Stimulated activated CD8-positive, alpha-beta memory T cell treated with anti-CD3 and anti-CD28 coated beads, Interleukin-7, amount 100 ng/mL, for 4 hours (primary cell): ENCODE data around the gene GPATCH4.
"Not testable (repeated sequence)": the region's sequence is repeated elsewhere in the genome, so short reads cannot be mapped to it uniquely, and the experiment has no call there.

ENCODE experiments used
- DNase-seq, 2 donors: peaks; one replicate each; pipeline ENCODE4 v3.0.0-alpha.2; 2020; ENCODE audit warnings: low read depth in 2 of 2

Gene GPATCH4

DNA sequence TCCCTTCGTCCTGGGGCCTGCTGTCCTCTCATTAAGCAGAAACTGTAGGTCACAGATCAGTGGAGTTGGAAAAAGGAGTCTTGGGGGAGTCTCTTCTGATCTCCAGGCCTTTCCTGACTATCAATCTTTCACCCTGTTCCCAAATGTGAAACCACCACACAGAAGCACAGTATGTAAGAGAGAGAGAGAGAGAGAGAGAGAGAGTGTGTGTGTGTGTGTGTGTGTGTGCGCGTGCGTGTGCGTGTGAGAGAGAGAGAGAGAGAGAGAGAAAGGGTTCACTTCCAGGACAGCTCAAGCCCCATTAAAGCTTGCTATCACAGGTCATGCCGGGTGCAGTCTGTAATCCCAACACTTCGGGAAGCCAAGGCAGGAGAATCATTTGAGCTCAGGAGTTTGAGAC, 23.2 kb downstream of the GPATCH4 start:
- DNase-seq = no peak

DNA sequence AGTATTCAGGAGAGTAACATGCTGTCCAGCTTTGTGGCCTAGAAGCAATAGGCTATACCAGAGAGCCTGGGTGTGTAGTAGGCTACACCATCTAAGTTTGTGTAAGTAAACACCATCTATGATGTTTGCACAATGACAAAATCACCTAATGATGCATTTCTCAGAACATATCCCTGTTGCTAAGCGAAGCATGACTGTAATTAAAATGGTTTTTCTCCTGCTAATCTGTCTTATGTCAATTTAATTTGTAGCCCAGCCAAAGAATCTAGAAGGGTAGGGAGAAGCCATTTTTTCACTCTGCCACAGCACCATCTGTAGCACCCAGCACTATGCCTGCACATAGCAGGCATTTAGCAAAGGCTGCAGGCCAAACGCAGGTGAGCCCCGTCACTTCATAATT, 23.7 kb downstream of the GPATCH4 start:
- no peak for DNase-seq

DNA sequence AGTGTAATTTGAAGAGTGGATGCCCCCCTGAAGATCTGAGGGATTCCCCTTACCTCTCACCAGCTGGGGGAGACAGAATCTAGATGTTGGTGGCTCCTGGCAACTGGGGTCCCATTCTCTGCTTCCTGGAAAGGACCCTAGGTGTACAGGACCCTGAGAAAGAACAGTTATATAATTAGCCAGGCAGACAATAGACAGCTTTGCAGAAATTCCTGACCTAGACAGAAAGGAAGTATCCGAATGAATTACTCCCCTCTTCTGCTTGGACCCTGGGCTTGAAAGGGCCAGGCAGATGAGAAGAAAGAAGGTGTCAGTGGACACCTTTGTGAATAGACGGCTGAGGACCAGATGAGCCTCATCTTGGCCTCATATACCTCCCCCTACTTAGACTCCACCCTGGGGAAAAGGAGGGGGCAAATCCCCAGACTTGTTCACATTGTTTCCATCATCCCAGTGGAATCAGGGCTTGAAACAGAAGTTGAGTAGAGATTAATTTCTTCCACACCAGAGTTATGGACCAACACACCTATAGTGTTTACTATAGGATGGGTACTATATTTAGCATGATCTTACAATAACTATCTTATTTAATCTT, 27.1 kb downstream of the GPATCH4 start:
- no peak for DNase-seq

DNA sequence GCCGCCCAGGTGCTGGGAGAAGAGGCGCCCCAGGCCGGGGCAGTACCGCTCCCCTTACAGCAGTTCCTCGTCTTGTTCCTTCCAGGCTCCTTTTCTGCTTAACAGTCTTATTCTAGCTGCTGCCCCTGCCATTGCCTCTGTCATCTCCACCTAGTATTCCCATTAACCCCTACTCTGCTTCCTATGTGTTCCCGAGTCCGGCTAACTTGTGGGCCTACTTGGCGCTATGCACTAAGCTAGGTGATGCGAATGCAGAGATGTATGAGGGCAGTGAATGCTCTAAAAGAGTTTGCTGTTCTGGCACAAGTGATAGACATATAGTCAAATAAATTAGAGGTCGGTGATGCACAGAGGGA, 28.6 kb downstream of the GPATCH4 start:
- DNase-seq = no peak

DNA sequence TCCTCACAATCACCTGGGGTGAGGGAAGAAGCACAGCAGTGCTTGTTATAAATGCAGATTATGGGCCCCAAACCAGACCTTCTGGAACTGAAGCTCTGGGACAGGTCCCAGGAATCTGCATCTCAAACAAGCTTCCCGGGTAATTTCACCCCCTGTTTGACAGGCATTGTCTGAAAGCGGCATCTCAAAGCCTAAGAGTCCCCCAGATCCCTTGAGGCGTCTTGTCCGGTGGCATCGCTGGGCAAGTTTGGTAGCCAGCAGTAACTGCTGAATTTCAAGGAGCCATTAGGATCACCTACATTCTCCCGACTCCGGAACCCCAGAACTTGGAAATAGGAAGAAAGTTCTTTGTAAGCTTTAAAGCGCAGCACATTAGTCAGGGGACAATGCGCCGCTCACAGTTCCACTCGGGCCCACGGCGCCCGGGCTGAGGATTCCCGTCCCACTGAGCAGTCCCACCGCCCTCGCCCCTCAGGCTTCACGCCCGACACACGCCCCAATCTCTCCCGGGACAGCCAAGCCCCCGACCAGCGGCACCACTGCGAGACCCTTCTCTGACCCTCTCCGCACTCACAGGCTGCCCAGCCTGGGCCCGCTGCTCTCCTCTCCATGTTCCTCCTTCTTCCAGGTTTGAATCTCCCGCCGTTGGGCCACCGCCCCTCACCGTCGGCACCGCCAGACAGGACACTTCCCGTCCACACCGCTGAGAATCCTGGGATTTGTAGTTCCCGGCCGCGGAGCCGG, 29.2 kb downstream of the GPATCH4 start, which contains the start of gene IQGAP3:
TSS of gene IQGAP3 (minus strand) at position 647 of the 744 bp plus-strand sequence. CDS start at position 611, 36 bp downstream.
- peak; percentile 31 to 54 for DNase-seq

DNA sequence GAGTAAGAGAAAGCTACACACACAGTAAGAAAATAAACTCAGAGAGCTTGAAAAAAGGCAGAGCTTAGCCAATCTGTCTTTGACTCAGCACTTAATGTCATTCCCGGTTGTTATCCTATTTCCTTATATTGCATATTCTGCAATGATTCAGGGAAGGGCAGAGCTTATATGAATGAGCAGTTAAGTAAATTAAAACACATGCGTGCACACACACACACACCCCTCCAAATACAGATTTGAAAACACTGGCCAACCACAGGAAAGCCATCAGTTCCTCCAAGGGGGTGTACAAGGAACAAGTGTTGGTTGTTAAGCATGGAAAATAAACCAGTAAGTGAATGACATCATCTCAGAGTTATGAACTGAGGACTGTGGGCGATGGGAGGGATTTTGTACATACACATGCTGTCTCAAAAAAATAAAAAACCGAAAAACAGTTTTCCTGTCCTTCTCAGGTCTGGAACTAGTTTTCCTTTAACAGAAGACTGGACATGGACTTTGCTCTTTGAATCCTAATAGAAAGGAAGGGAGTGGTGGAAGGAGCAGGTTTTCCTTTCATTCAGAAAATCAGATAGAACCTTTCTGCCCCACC, 29.9 kb downstream of the GPATCH4 start:
- DNase-seq = no peak

DNA sequence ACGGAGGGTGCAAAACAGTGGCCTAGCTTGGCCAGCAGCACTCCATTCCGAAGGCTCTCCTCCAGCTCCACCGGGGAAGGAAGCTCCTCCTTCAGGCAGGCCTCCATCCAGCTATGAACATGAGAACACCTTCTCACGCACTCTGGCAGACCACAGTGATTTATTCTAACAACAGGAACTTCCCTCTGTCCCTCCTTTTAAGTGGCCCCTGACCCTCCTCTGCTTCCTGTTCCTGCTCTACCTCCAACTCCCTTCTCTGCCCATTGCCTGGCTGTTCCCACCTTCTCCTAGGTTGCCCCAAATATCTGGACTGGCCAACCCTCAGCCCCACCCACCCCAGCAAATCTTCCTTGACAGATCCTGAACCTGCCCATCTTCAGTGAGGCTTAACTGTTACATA, 34.8 kb downstream of the GPATCH4 start:
- DNase-seq = no peak

DNA sequence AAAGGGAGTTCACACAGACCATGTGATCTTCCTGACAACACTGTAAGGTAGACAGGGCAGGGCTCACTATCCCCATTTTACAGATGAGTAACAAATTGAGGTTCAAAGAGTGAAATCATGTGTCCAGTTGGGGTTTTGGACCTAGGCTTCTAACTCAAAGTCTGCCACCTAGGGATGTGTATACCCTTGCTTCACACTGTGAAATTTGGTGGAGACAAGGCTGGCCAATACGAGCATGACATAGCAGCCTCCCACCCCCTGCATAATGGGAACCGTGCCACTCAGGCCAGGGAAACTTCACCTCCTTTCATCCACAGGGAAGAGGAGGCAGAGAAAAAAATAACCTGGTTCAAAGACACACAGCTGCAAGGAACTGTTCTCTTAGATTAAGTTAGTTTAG, 35.8 kb downstream of the GPATCH4 start:
- no peak for DNase-seq

DNA sequence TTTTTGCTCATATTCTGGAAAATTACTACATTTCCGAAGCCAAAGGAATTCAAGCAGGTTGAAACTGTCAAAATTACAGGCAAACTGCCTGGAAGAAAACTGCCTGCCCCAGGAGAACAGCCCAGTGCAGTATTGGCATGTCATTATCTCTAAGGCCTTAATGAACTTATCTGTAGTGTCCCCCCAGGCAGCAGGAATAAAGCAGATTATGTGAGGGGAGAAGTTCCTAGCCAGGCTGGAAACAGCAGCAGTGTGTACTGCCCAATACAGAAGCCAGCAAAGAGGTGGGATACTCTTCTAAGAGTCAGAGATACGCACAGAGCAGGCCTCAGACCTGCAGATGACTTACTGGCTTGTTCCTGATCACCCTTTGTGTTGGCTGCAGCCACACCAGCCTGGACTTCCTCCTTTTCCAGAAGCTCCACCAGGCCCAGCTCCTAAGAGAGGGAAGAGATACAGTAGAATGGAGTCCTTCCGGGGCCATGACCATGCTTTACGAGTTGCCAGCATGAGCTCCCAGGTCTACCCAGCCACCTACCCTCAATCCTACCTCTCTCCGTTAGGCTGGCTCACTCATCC, 40.6 kb downstream of the GPATCH4 start:
- no peak for DNase-seq

DNA sequence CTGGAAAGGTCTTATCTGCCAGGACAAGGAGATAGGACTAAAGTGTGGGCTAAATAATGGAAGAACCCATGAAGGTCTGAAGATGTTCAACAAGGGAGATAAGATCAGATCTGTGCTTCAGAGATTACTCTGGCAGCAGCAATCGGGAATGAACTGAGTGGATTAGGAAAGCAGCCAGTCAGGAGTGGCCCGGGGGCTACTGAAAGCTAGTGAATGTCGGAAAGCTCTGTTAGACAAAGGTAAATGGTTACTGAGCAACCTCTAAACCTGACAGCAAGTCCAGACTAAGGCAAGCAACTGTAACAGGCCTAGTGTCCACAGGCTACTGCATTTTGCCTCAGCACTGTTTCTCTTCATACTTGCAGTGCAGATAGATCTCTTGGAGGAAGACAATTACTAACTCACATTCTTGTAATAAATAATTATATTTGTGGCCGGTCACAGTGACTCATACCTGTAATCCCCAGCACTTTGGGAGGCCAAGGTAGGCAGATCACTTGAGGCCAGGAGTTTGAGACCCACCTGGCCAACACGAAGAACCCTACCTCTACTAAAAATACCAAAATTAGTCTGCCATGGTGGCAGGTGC, 41.4 kb downstream of the GPATCH4 start:
- no peak for DNase-seq

DNA sequence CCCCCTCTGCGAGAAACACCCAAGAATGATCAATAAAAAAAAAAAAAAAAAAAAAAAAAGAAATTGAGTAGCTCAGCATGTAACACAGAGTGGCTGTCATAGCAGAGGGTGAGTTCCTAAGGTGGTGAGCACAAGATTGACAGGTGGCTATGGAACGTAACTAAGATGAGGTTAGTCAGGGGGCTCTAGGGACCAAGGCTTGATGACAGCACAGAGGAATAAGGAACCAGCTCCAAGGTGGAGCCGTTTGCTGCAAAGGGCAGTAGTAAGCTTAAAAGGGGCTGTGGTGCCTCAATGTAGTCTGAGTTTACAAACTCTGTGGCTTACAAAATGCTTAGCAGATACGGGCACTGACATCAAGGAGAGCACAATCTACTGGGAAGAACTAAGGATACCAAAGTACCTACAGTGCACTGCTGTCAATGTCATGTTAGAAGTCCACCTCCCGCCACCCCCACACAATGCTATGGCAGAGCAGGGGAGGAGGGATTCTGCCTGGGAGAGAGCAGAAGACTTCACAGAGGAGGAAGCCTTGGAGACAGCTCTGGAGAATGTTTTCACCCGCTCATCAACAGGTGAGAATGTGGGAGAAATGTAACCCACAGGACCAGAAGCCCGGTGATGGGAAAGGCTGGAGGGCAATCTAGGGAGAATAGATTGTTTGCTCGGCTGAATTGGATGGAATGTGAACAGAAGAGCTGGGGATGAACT, 42.0 kb downstream of the GPATCH4 start:
- DNase-seq = no peak

DNA sequence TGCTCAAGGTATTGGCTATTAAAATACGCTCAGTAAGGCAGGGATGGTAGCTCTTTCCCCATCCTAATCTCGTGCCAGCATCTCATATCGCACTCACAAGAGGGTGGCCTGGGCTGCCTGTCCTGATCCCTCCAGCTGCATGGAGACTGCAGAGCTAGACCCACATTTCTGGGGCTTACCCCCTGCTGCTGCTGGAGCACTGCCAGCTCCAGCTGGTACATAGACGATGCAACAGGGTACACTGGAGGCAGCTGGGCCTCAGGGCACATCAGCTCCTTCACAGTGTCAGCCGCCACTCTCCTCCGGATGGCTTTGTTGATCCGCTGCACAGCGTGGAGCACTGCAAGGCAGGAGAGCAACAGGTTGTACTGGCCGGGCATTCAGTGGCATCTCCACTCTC, 44.9 kb downstream of the GPATCH4 start:
- DNase-seq = no peak

DNA sequence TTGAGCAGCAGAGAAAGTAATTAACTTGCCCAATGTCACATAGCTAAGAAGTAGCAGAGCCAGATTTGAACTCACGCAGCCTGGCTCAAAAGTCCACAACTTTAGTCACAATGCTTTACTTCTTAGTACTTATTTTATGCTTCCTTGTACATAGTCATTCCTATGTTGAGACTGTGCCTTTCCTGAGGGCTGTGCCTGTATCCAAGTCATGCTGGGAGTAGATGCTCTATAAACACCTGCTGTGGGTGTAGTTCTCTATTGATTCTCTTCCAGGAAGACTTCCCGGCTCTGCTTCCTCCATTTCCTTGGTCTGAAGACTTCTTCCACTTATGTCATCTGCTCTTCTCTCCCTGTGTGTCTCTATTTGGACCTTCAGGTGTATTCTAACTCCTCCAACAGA, 45.6 kb downstream of the GPATCH4 start:
- DNase-seq = no peak

DNA sequence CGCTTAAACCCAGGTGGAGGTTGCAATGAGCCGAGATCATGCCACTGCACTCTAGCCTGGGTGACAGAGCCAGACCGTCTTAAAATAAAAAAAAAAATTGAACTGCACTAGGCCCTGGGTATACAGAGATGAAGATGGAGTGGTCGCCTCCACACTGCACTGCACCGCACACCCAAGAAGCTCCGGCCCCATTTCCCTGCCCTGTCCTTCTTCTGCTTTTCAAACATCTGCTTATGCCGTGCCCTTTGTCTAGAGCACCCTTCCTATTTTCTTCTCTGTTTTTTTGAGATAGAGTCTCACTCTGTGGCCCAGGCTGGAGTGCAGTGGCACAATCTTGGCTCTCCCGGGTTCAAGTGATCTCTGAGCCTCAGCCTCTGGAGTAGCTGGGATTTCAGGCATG, 46.3 kb downstream of the GPATCH4 start:
- no peak for DNase-seq

DNA sequence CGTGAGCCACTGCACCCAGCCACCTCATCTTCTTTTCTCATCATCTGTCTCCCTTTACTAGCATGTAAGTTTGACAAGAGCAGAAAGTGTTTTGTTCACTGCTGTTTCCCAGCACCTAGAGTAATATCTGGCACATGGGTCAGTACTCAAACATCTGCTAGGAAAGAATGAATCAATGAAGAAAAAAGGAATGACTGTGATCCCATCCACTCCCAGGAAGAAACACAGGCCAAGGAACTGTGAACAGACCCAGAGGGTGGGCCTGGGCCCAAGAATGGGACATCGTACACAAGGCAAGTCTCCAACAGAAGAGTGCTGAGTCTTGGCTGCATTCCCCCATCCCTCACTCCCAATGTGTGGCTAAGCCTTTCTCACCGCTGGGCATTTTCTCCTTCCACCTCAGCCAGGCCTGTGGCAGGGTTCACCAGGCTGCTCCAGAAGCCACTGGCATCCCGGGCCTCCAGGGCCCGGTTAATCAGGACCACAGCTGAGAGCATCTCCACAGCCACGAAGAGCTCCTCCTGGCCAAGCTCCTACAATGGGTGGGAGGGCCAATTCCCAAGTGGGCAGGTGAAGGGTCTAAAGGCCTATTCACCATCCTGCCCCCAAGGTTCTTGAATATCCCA, 47.3 kb downstream of the GPATCH4 start:
- no peak for DNase-seq

DNA sequence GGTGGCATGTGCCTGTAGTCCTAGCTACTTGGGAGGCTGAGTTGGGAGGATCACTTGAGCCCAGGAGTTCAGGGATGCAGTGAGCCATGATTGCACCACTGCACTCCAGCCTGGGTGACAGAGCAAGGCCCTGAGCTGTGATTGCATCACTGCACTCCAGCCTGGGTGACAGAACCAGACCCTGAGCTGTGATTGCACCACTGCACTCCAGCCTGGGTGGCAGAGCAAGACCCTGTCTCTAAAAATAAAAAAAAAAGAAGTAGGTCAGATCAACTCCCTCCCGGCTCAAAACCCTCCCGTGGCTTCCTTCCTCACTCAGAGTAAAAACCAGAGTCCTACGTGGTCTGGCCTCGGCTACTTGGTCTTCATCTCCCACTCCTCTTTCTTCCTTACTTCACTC, 48.3 kb downstream of the GPATCH4 start:
- not testable (repeated sequence) for DNase-seq

DNA sequence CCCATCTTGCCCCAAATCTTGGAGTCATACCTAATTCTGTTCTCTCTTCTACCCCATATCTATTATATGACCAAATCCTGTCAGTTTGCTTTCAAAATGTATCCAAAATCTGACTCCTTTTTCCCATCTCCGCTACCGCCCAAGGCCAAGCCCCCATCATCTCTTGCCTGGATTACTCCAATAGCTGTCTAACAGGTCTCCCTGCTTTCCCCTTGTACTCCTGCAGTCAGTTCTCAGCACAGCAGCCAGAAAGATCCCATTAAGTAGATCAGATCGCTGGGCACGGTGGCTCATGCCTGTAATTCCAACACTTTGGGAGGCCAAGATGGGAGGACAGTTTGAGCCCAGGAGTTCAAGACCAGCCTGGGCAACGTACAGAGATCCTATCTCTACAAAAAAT, 48.8 kb downstream of the GPATCH4 start:
- DNase-seq = no peak

DNA sequence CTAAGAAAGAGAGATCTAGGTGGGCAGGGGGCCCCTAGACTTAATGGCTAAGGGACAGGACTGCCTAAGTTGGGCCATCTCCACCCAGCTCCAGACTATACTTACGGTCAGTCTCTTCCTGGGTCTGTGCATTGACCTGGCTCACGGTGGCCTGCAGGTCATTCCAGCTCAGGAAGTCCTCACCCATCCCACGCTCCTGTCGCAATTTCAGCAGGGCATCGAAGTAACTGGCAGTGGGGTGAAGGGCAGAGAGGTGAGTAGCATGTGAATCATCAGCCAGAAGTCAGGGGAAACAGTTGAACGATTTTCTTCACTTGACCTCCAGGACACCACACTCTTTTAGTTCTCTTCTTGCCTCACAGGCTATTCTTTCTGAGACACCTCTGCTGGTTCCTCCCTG, 49.4 kb downstream of the GPATCH4 start:
- DNase-seq = no peak

DNA sequence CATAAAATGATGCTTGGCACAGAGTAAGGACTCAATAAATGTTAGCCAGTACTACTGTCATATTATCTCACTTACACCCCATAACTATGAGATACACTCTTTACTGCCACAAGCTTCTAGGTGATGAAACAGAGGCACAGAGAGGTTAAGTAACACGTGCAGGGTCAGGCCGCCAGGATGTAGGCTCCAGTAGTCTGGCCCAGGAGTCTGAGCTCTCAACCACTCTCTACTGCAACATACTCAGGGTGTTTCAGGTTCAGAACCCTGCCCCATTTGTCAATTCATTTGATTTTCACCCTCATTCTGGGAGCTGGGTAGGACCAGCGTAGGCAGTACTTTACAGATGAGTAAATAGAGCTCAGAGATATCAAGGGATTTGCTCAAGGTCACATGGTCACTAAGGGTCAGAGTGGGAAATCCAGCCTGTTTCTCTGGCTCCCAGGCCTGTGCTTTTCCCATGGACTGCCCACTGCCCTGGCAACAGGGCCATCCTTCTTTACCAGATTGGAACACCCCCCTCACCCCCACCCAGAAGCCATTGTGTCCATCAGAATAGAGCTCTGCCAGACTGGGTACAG, 50.1 kb downstream of the GPATCH4 start:
- DNase-seq = no peak

DNA sequence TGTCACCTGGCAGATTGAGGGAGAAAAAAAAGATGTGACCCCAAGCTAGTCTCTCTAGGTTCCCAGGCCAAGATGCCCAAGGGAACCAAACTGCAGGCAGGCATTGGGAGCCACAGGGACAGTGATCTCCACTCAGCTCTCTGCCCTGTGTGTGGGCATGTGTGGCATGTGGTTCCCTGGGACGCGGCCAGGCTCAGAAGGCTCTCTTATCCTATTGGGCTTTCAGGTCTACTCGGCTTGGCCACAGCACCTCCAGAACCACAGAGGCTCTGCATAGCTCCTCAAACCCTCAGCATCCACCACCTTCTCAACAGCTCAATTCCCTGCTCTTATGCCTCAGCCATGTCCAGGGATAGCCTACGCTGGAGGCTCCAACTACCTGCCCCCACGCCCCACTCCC, 50.9 kb downstream of the GPATCH4 start:
- DNase-seq = no peak

DNA sequence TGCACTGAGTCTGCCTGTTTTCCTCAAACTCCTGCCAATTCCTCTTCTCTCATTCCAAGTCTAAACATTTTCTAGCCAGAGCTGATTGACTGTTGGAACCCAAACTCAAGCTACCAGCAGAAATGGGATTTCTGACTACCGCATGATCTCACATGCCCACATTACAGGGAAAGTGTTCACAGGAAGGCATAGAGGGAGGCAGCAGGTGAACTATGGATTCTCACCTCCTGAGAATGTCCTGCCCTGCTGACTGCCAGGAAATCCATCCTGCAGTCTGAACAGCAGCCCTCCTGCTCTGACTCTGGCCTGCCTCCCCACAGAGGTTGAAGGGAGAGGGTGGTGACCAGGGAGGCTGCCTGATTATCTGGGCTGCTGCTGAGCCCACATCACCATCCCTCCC, 51.4 kb downstream of the GPATCH4 start:
- no peak for DNase-seq
